ENCODE measurements around the gene ARHGAP30.

The ARHGAP30 gene

GRCh38 chr1:161054805-161055204 lies 14.9 kb downstream of the ARHGAP30 start:
- TF ChIP-seq TAF1 (IDR thresholded peaks at IDR 0.05; ENCODE audit: low read depth) (no peak), EP300 (IDR thresholded peaks at IDR 0.05; ENCODE audit: borderline replicate concordance) (no peak), CEBPB (IDR thresholded peaks at IDR 0.05) (no peak), MAX (IDR thresholded peaks at IDR 0.05) (no peak), NFIC (IDR thresholded peaks at IDR 0.05) (no peak), TCF12 (IDR thresholded peaks at IDR 0.05; ENCODE audit: low read depth) (no peak), TEAD4 (IDR thresholded peaks at IDR 0.05) (no peak), ZBTB7A (IDR thresholded peaks at IDR 0.05; ENCODE audit: low read depth) (no peak), CREB1 (IDR thresholded peaks at IDR 0.05; ENCODE audit: low read depth) (no peak), YY1 (IDR thresholded peaks at IDR 0.05; ENCODE audit: low read depth) (no peak), EGR1 (IDR thresholded peaks at IDR 0.05) (no peak), RAD21 (IDR thresholded peaks at IDR 0.05; ENCODE audit: low read depth) (no peak), FOXM1 (IDR thresholded peaks at IDR 0.05; ENCODE audit: borderline replicate concordance, low read depth) (no peak)
- TF ChIP-seq, protein P1, sequence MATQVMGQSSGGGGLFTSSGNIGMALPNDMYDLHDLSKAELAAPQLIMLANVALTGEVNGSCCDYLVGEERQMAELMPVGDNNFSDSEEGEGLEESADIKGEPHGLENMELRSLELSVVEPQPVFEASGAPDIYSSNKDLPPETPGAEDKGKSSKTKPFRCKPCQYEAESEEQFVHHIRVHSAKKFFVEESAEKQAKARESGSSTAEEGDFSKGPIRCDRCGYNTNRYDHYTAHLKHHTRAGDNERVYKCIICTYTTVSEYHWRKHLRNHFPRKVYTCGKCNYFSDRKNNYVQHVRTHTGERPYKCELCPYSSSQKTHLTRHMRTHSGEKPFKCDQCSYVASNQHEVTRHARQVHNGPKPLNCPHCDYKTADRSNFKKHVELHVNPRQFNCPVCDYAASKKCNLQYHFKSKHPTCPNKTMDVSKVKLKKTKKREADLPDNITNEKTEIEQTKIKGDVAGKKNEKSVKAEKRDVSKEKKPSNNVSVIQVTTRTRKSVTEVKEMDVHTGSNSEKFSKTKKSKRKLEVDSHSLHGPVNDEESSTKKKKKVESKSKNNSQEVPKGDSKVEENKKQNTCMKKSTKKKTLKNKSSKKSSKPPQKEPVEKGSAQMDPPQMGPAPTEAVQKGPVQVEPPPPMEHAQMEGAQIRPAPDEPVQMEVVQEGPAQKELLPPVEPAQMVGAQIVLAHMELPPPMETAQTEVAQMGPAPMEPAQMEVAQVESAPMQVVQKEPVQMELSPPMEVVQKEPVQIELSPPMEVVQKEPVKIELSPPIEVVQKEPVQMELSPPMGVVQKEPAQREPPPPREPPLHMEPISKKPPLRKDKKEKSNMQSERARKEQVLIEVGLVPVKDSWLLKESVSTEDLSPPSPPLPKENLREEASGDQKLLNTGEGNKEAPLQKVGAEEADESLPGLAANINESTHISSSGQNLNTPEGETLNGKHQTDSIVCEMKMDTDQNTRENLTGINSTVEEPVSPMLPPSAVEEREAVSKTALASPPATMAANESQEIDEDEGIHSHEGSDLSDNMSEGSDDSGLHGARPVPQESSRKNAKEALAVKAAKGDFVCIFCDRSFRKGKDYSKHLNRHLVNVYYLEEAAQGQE (IDR thresholded peaks at IDR 0.05; ENCODE audit: low read depth), result no peak
- TF ChIP-seq, protein P2, sequence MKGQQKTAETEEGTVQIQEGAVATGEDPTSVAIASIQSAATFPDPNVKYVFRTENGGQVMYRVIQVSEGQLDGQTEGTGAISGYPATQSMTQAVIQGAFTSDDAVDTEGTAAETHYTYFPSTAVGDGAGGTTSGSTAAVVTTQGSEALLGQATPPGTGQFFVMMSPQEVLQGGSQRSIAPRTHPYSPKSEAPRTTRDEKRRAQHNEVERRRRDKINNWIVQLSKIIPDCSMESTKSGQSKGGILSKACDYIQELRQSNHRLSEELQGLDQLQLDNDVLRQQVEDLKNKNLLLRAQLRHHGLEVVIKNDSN (IDR thresholded peaks at IDR 0.05), result no peak

GRCh38 chr1:161054232-161054631 lies 15.5 kb downstream of the ARHGAP30 start:
- TF ChIP-seq TCF12 (IDR thresholded peaks at IDR 0.05; ENCODE audit: low read depth) (no peak), EGR1 (IDR thresholded peaks at IDR 0.05) (no peak)
- TF ChIP-seq, protein P1 (IDR thresholded peaks at IDR 0.05; ENCODE audit: low read depth), result no peak

- TF ChIP-seq EP300 (IDR thresholded peaks at IDR 0.05; ENCODE audit: borderline replicate concordance) (no peak), CEBPB (IDR thresholded peaks at IDR 0.05) (no peak), TEAD4 (IDR thresholded peaks at IDR 0.05) (no peak), FOXM1 (IDR thresholded peaks at IDR 0.05; ENCODE audit: borderline replicate concordance, low read depth) (no peak), MAX (IDR thresholded peaks at IDR 0.05) (no peak), NFIC (IDR thresholded peaks at IDR 0.05) (no peak), RAD21 (IDR thresholded peaks at IDR 0.05; ENCODE audit: low read depth) (no peak), EGR1 (IDR thresholded peaks at IDR 0.05) (no peak), YY1 (IDR thresholded peaks at IDR 0.05; ENCODE audit: low read depth) (no peak), TAF1 (IDR thresholded peaks at IDR 0.05; ENCODE audit: low read depth) (no peak), ZBTB7A (IDR thresholded peaks at IDR 0.05; ENCODE audit: low read depth) (no peak), TCF12 (IDR thresholded peaks at IDR 0.05; ENCODE audit: low read depth) (no peak), CREB1 (IDR thresholded peaks at IDR 0.05; ENCODE audit: low read depth) (no peak)
- TF ChIP-seq, protein P1 (IDR thresholded peaks at IDR 0.05; ENCODE audit: low read depth), result no peak
- TF ChIP-seq, protein P2 (IDR thresholded peaks at IDR 0.05), result no peak
Measured at GRCh38 chr1:161052899-161053298, 16.8 kb downstream of the ARHGAP30 start.

DNA sequence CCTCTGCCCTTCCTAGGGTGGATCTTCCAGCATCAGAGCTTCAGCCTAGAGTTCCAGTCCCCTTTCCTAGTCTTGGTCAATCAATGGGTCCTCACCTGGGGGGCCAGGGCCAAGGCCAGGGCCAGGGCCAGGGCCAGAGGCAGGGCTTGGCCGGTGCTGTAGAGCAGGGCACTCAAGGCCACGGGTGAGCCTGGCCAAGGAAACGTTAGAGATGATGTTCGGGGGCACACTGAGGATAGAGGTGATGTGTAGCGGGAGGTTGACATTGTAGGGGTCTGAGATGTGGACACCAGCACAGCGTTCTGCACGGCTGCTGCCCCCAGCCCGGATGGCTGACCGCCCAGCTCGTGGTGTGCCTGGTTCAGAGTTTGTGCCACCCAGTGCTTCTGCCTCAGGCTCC lies 18.5 kb downstream of the ARHGAP30 start:
- TF ChIP-seq EP300 (IDR thresholded peaks at IDR 0.05; ENCODE audit: borderline replicate concordance), result no peak
- no peak for TF ChIP-seq CEBPB (IDR thresholded peaks at IDR 0.05)
- TF ChIP-seq TEAD4 (IDR thresholded peaks at IDR 0.05), result no peak
- no peak for TF ChIP-seq MAX (IDR thresholded peaks at IDR 0.05)
- no peak for TF ChIP-seq TCF12 (IDR thresholded peaks at IDR 0.05; ENCODE audit: low read depth)
- no peak for TF ChIP-seq YY1 (IDR thresholded peaks at IDR 0.05; ENCODE audit: low read depth)
- no peak for TF ChIP-seq FOXM1 (IDR thresholded peaks at IDR 0.05; ENCODE audit: borderline replicate concordance, low read depth)
- TF ChIP-seq RAD21 (IDR thresholded peaks at IDR 0.05; ENCODE audit: low read depth), result no peak
- no peak for TF ChIP-seq EGR1 (IDR thresholded peaks at IDR 0.05)
- TF ChIP-seq NFIC (IDR thresholded peaks at IDR 0.05), result no peak
- TF ChIP-seq CREB1 (IDR thresholded peaks at IDR 0.05; ENCODE audit: low read depth), result no peak
- no peak for TF ChIP-seq TAF1 (IDR thresholded peaks at IDR 0.05; ENCODE audit: low read depth)
- TF ChIP-seq, protein P2 (IDR thresholded peaks at IDR 0.05), result no peak

Data from Ishikawa (cell line).